Suppressor macrophage treated with lipopolysaccharide for 4 hours (primary cell): ENCODE measurements around the gene MAPK8IP3.
A peak's percentile ranks its signal among the peaks of the same experiment; 100 is the strongest.

Experiments
- DNase-seq: peaks from one replicate; pipeline ENCODE4 v3.0.0-alpha.2; 2020

MAPK8IP3 gene

GRCh38 chr16:1775006-1775845 is 69.2 kb downstream of the MAPK8IP3 start:
- DNase-seq: no peak

- no peak for DNase-seq
Measured at GRCh38 chr16:1775846-1776671, 70.1 kb downstream of the MAPK8IP3 start.

GRCh38 chr16:1776672-1776955 is 70.6 kb downstream of the MAPK8IP3 start:
- no peak for DNase-seq

GRCh38 chr16:1776991-1777374 is 71.0 kb downstream of the MAPK8IP3 start:
- DNase-seq: no peak

- DNase-seq: no peak
Measured at GRCh38 chr16:1777375-1778199, 71.6 kb downstream of the MAPK8IP3 start.

GRCh38 chr16:1778200-1779179 is 72.5 kb downstream of the MAPK8IP3 start:
- DNase-seq: no peak

- DNase-seq: no peak
Measured at GRCh38 chr16:1779234-1779701, 73.3 kb downstream of the MAPK8IP3 start.

GRCh38 chr16:1779741-1780676 is 74.0 kb downstream of the MAPK8IP3 start:
- no peak for DNase-seq

- no peak for DNase-seq
Measured at GRCh38 chr16:1780677-1781072, 74.7 kb downstream of the MAPK8IP3 start.

- no peak for DNase-seq
Measured at GRCh38 chr16:1781254-1781653, 75.3 kb downstream of the MAPK8IP3 start.

- DNase-seq: peak; percentile 29
Measured at GRCh38 chr16:1781758-1782407, 75.9 kb downstream of the MAPK8IP3 start.

- DNase-seq: peak; percentile 100
Measured at GRCh38 chr16:1782408-1783264, 76.6 kb downstream of the MAPK8IP3 start, which contains the start of the genes NUBP2 and SPSB3. Gene NUBP2, plus strand, starts transcription at chr16:1782960. Its CDS starts 61 bp downstream, at chr16:1783021. Gene SPSB3, minus strand, starts transcription at chr16:1782571. Its CDS starts 1,088 bp downstream, at chr16:1781483.

GRCh38 chr16:1784977-1785845 is 79.2 kb downstream of the MAPK8IP3 start:
- no peak for DNase-seq

- no peak for DNase-seq
Measured at GRCh38 chr16:1785846-1786170, 79.8 kb downstream of the MAPK8IP3 start.

GRCh38 chr16:1786242-1787055 is 80.5 kb downstream of the MAPK8IP3 start:
- no peak for DNase-seq

GRCh38 chr16:1787056-1787321 is 81.0 kb downstream of the MAPK8IP3 start:
- DNase-seq: no peak

- DNase-seq: no peak
Measured at GRCh38 chr16:1787322-1788094, 81.5 kb downstream of the MAPK8IP3 start.
